NCI-H345 treated with DMSO at 0.1 percent for 48 hours (cell line): ENCODE data around the gene WNT9A.
A peak's percentile ranks its signal among the peaks of the same experiment; 100 is the strongest.
"Not testable (repeated sequence)": the region's sequence is repeated elsewhere in the genome, so short reads cannot be mapped to it uniquely, and the experiment has no call there.

ENCODE experiments used
- DNase-seq: peaks from one replicate; lab custom pipeline; 2025; ENCODE audit not compliant: unreplicated experiment; lab: John Stamatoyannopoulos, UW

The WNT9A gene, protein sequence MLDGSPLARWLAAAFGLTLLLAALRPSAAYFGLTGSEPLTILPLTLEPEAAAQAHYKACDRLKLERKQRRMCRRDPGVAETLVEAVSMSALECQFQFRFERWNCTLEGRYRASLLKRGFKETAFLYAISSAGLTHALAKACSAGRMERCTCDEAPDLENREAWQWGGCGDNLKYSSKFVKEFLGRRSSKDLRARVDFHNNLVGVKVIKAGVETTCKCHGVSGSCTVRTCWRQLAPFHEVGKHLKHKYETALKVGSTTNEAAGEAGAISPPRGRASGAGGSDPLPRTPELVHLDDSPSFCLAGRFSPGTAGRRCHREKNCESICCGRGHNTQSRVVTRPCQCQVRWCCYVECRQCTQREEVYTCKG

DNA sequence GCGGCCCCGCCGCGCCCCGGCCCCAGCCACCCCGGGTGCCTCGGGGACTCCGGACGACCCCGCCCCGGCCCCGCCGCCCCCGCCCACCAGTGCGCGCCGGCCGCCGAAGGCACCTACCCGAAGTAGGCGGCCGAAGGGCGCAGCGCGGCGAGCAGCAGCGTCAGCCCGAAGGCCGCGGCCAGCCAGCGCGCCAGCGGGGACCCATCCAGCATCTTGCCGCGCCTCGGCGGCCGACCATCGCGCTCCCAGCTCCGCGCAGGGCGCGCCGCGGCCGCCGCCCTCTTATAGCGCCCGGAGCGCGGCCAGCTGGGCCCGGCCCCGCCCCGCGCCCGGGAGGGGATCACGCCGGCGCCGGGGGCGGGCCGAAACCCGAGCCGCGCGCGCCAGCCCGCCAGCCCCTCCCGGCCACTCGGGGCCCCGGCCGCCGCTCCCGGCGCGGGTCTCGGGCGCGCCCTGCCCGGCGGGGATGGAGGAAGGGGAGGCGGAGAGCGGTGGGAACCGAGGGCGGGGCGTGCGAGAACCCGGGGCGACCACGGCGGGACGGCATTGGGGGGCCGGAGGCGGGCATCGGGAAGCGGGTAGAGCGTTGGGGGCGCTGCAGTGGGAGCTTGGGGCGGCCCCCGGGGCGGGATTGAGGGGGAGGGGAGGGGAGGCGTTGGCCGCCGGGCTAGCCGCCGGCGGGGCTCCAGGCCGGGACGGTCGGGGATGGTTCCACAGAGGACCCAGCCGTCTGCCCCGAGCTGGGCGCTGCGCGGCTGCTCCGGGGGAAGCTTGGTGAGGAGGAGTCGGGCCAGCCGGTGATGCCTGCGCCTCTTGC lies at the start of gene WNT9A:
TSS of gene WNT9A (minus strand) at position 257 of the 817 bp plus-strand sequence. CDS start at position 212, 45 bp downstream.
- DNase-seq = peak; percentile 23

DNA sequence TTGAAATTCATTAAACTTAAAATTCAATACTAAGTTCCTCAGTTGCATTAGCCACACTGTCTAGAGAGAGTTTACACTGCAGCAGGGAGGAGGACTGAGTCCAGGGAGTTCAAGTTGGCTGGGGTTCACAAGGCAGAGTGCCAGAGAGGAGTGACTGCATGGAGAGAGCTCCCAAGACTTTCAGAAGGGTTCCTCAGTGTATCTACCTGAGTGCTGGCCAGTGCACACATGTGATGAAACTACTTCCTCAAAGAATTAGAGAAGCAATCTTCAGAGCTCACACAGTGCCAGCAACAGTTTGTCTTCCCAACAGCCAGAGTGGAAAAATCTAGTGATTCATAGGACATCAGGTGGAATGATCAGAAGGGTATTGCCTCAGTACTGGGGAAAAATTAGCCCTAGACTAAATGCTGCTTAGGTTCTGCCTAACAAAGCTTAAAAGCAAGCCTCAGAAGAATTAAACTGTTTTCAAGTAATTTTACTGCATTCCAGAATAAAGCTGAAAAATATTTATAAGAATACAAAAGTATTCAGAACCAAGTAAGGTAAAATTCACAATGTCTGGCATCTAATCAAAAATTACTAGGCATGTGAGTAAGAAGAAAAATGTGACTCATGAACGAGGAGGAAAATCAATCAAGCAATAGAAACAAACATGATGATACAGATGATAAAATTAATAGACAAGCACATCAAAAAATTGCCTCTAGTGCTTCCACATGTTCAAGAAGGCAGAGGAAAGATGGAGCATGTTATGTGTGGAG lies 48.6 kb upstream of the WNT9A start:
- DNase-seq = no peak

DNA sequence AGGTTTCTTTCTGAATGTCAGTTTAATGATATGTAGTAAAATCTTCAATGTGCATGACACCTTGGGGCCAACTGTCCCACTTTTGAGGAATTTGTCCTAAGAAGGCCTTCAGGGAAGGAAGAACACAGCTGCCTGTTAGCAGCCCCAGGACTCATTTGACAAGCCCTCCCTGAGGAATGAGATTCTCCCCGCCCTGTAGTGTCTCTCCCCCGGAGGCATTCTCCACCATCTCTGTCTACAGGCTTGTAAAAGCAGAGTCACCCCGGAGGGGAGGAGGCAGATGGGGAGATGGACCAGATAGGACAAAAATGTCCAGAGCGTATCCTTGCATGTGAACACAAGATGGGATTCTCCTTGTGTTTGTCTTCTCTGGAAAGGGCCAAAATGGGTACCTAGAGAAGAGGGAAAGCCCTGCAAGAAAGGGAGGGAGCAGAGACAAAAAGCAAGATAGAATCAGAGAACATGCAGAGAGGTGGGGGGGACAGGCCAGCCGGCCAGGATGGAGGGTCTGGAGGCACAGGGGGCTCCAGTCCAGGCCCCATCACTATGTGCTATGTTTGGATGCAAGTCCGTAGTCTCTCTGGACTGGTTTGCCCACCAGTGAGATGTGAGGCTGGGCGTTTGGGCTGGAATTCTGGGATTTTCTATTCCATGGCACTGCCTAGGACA lies 47.0 kb upstream of the WNT9A start:
- DNase-seq = no peak

DNA sequence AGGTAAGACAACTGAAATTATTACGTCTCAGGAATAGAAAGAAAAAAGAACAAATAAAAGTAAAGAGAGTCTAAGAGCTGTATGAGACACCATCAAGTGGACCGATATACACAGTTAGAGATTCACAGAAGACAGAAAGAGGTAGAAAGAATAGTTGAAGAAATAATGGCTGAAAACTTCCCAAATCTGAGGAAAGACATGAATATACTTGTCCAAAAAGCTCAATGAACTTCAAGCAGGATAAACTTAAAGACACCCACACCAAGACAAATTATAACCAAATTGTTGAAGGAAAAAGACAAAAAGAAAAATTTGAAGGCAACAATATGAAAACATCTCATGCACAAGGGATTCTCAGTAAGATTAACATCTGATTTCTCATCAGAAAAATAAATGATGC lies 39.4 kb upstream of the WNT9A start:
- DNase-seq = no peak

DNA sequence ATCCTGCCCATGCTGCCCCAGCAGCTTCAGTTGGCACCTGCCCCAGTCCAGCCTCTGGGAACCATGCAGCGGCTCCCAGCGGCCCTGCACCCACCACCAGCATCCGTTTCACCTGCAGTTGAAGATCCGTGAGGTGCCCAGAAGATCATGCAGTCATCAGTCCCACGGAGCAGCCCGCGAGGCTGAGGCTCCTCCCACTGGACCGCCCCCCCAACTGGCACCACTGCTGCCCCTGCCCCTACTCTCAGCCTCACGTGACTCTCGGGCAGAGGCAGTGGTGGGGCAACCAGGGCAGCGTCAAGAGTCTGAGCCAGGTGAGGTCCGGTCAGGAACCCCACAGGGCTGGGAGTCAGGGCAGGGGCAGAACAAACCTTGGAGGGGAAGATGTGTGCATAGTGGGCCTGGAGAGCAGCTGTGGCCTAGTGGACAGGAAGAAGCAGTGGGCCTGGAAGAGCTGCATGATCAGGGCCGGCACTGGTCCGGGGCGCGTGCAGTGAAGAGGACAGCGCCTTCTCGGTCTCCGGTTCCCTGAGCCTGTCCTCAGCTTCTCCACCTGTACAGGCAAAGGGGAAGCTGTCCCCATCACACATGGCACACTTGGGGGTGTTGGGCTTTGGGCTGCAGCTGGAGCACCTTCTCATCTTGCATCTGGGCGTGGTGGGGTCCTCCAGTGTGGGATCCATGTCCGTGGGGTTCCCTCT lies 28.0 kb upstream of the WNT9A start:
- DNase-seq = not testable (repeated sequence)

DNA sequence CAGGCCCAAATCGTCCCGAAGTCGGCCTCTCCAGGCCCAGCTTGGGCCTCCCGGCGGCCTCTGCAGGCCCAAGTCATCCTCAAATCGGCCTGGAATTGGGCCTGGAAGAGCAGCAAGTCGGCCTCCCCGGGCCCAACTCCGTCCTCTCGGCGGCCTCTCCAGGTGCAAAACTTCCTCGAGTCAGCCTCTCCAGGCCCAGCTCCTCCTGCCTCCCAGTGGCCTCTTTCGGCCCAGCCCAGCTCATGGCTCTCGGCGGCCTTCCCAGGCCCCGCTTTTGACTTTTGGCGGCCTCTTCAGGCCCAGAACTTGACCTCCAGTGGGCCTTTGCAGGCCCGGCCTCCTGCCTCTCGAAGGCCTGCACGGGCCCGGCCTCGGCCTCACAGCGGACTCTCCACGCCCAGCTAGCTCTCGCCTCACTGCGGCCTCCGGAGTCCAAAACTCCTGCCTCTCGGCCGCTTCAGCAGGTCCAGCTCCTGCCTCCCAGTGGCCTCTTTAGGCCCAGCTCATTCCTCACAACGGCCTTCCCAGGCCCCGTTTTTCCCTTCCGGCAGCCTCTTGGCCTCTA lies 26.1 kb upstream of the WNT9A start:
- not testable (repeated sequence) for DNase-seq

DNA sequence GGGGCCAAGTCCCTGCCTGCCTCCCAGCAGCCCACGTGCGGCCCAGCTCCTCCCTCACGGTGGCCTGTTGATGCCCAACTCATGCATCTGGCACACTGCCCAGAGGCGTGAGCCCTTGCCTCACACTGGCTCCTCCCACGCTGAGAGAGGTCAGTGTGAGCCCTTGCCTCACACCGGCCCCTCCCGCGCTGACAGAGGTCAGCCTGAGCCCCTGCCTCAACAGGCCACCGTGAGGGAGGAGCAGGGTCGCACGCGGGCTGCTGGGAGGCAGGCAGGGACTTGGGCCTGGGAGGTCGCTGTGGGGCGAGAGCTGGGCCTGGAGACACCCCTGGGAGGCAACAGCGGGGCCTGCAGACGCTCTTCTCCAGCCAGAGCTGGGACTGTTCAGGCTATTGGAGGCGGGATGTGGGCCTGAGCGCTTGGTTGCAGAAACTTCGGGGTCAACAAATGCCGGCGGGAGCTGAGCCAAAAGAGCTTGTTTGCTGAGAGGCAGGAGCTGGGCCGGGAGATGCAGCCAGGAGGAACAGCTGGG lies 25.2 kb upstream of the WNT9A start:
- not testable (repeated sequence) for DNase-seq

DNA sequence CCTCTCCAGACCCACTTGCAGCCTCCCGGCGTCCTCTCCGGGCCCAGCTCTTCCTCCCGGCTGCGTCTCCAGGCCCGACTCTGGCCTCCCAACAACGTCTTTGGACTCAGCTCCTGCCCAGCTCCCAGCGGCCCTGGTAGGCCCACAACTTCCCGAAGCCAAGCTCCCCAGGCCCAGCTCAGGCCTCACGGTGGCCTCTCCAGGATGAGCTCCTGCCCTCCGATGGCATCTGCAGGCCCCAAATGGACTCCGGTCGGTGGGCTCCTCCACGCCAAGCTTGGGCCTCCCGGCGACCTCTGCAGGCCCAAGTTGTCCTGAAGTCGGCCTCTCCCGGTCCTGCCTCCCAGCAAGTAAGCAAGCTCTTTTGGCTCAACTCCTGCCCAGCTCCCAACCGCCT lies 24.5 kb upstream of the WNT9A start:
- DNase-seq = not testable (repeated sequence)

DNA sequence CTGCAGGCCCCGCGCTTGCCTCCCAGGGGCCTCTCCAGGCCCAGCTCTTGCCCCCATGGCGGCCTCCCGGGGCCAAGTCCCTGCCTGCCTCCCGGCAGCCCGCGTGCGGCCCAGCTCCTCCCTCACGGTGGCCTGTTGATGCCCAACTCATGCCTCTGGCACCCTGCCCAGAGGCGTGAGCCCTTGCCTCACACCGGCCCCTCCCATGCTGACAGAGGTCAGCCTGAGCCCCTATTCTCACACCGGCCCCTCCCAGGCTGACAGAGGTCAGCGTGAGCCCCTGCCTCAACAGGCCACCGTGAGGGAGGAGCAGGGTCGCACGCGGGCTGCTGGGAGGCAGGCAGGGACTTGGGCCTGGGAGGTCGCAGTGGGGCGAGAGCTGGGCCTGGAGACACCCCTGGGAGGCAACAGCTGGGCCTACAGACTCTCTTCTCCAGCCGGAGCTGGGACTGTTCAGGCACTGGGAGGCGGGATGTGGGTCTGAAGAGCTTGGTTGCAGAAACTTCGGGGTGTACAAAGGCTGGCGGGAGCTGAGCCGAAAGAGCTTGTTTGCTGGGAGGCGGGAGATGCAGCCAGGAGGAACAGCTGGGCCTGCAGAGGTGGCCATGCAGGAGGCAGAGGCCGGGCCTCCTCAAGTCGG lies 24.0 kb upstream of the WNT9A start:
- not testable (repeated sequence) for DNase-seq

DNA sequence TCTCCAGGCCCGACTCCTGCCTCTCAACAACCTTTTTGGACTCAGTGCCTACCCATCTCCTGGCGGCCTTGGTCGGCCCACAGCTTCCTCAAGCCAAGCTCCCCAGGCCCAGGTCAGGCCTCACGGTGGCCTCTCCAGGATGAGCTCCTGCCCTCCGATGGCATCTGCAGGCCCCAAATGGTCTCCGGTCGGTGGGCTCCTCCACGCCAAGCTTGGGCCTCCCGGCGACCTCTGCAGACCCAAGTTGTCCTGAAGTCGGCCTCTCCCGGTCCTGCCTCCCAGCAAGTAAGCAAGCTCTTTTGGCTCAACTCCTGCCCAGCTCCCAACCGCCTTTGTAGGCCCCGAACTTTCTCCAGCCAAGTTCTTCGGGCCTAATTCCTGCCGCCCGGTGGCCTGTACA lies 23.5 kb upstream of the WNT9A start:
- DNase-seq = not testable (repeated sequence)

DNA sequence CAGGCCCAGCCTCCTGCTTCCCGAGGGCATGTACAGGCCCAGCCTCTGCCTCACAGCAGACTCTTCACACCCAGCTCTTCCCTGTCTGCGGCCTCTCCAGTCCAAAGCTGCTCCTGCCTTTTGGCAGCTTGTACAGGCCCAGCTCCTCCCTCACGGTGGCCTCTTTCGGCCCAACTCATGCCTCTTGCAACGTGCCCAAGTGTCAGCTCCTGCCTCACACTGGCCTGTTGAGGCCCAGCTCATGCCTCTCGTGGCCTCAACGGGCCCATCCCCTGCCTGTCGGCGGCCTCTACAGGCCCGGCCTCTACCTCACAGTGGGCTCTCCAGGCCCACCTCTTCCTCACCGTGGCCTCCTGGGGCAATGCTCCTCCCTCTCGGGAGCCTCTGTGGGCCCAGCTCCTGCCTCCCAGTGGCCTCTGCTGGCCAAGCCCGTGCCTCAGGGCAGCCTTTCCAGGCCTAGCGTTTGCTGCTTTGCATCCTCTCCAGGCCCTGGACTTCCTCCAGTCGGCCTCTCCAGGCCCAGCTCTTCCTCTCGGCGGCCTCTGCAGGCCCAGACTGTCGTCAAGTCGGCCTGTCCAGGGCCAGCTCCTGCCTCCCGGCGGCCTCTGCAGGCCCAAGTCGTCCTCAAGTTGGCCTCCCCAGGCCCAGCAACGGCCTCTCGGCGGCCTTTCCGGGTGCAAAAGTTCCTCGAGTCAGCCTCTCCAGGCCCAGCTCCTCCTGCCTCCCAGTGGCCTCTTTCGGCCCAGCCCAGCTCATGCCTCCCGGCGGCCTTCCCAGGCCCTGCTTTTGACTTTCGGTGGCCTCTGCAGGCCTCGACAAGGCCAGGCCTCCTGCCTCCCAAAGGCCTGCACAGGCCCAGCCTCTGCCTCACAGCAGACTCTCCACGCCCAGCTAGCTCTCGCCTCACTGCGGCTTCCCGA lies 22.6 kb upstream of the WNT9A start:
- not testable (repeated sequence) for DNase-seq

DNA sequence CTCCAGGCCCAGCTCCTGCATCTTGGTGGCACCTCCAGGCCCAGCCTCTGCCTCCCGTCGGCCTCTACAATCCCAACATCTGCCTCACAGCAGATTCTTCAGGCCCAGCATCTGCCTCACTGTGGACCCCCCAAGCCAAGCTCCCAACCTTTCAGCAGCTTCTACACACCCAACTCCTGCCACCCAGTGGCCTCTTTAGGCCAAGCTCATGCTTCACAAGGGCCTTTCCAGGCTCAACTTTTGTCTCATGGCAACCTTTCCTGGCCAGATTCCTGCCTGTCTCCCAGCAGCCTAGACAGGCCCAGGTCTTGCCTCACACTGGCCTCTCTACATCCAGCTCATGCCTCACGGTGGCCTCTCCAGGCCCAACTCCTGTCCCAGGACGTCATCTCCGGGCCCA lies 20.1 kb upstream of the WNT9A start:
- DNase-seq = not testable (repeated sequence)

DNA sequence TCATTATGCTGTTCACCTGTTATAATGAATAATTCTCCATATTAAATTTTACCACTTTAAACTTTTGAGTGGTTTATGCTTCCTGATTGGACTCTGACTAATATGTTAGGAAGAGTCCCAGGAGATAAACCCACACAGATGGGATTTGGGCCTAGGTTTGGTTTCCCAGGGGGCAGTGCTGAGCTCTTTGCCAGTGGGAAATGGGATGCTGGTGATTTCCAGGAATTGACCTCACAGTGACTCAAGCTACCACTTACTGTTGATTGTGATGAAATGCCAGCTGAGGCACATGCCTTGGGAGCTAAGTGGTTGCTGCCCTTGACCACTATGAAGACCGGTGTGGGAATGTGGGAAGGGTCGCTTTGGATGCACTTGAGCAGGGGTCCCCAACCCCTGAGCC lies 19.0 kb upstream of the WNT9A start:
- not testable (repeated sequence) for DNase-seq

DNA sequence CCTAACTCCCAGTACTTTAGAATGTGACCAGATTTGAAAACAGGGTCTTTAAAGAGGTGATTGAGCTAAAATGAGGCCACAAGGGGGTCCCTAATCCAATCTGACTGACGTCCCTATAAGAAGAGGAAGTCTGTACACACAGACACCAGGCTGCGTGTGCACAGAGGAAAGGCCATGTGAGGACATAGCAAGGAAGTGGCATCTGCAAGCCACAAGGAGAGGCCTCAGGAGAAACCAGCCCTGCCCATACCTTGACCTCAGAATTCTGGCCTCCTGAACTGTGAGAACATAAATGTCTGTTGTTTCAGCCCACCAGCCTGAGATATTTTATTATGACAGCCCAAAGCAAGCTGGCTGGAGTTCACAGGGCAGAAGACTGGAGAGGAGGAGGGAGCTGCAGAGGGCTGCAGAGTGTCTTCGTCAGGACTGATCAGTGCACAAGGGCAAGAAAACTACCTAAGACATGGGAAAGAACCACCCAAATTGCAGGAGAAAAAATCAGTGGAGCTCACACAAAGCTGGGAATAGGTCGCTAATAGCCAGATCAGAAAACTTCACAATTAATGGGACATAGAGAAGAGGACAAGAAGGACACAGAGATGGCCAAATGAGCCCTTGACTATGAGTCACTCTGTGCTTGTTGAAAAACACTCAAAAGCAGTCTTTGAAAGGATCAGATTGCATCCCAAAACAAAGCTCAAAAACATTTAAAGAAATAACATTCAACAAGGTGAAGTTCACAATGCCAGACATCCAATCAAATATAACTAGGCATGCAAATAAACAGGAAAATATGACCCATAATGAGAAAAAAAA lies 14.1 kb upstream of the WNT9A start:
- DNase-seq = no peak

DNA sequence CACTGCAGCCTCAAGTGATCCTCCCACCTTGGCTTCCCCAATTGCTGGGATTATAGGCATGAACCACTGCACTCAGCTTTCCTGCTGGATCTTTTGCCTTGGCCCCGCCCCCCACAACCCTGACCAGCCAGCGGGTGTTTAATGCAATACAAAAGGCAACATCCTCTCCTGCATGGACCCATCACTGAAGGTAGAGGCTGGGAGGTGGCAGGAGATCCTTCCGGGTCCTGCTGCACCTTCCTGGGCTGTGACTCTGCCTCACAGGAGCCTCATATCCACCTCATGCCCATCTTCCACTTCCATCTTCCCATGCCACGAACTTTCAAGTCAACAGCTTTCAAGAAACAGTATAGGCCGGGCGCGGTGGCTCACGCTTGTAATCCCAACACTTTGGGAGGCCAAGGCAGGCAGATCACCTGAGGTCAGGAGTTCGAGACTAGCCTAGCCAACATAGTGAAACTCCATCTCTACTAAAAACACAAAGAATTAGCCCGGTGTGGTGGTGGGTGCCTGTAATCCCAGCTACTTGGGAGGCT lies 11.7 kb upstream of the WNT9A start:
- no peak for DNase-seq

DNA sequence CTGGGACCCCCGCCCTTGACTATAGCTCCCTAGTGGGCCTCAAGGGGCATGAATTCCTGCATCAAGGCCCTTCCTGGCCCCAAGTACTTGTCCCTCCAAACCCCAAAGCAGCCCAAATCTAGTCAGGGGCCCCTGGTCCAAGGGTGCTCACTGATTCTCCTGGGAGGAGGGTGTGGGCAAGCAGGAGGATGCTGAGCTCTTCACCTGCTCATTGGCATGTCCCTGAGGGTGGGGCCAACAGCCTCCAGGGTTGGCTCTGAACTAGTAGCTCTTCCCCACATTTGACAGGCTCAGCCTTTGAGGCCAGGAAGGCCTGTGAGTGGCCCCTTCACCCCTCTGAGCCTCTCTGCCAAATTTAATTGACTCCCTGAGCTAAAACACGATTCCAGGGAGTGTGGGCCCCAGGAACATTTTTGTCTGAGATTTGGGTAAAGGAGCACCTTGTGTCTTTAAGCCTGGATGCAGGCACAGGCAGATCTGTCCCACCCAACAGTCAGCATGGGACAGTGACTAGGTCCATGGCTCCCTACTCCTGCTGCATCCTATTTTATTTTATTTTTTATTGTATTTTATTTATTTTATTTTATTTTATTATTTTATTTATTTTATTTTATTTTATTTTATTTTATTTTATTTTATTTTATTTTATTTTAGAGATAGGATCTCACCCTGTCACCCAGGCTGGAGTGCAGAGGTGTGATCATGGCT lies 11.0 kb upstream of the WNT9A start:
- DNase-seq = no peak
